ENCODE results near the gene CDCA3.

DNA sequence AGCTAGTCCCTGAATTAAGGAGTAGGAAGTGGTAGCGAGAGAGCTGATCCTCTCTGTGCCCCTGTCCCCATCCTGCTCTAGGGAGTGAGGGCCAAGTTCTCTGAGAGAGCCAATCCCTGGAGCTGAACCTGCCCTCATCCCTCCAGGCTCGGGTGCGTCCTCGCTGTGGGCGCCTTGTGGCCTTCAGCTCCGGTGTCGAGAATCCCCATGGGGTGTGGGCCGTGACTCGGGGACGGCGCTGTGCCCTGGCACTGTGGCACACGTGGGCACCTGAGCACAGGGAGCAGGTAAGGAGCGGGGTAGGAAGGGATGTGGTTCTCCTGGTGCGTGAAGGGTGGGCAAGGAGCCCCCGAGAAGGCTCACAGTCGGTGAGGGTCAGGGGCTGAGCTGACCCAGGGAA is 12.2 kb downstream of the CDCA3 start:
- TF ChIP-seq, protein P1, sequence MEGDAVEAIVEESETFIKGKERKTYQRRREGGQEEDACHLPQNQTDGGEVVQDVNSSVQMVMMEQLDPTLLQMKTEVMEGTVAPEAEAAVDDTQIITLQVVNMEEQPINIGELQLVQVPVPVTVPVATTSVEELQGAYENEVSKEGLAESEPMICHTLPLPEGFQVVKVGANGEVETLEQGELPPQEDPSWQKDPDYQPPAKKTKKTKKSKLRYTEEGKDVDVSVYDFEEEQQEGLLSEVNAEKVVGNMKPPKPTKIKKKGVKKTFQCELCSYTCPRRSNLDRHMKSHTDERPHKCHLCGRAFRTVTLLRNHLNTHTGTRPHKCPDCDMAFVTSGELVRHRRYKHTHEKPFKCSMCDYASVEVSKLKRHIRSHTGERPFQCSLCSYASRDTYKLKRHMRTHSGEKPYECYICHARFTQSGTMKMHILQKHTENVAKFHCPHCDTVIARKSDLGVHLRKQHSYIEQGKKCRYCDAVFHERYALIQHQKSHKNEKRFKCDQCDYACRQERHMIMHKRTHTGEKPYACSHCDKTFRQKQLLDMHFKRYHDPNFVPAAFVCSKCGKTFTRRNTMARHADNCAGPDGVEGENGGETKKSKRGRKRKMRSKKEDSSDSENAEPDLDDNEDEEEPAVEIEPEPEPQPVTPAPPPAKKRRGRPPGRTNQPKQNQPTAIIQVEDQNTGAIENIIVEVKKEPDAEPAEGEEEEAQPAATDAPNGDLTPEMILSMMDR (conservative IDR thresholded peaks at IDR 0.05; ENCODE audit: low read depth, low read length) = no peak
- TF ChIP-seq EZH2 (IDR thresholded peaks at IDR 0.05; ENCODE audit: borderline replicate concordance, low read depth, low read length, poor library complexity, severe bottlenecking) = no peak
